K562 (cell line): ENCODE measurements around the gene RAB17. TPM values are rescaled to one million over a fixed set of nuclear protein-coding genes. Genes with fewer than 3 reads are reported as not detected.

Experiments used
- ATAC-seq: fragments of 200-7000 bp; cut with Tn5 transposase; 3 replicates; pipeline ENCODE4 v1.9.1; 2020; ENCODE audit warnings: moderate library complexity
- BruUV-seq: library from RNA; stranded (reverse); fragments of 400-500 nt; replicated peaks from 2 replicates; lab custom pipeline; 2021; lab: Mats Ljungman, UMichigan
- CTCF ChIA-PET: fragments of 300-600 bp; formaldehyde crosslinking; extraction: SDS; loops from one replicate; lab custom pipeline; 2021; ENCODE audit warnings: low intra/inter-chr PET ratio; lab: Yijun Ruan, JAX
- POLR2A ChIA-PET: fragments of 300-600, 350-650 bp; sonication (Branson Sonifier 250); formaldehyde crosslinking; extraction: SDS; loops from one replicate; lab custom pipeline; 2021; ENCODE audit warnings: antibody characterized with exemption, inconsistent platforms; lab: Yijun Ruan, JAX
- DNase-seq, 4 experiments: peaks; one replicate each; pipeline versions ENCODE4 v3.0.0 to v3.0.0-alpha.2; 2011 to 2018; ENCODE audit warnings: low spot score in 3 of 4, mixed read lengths in 3 of 4; ENCODE audit errors: extremely low read depth in 1 of 4
- FAIRE-seq: peaks from 2 replicates; lab custom pipeline; 2011; peaks lifted over from hg19 to GRCh38; lab: Jason Lieb, UNC
- H2AFZ ChIP-seq: 2 replicates; pipeline ENCODE4 v1.6.0; 2011; ENCODE audit warnings: low read depth, low read length, control low read depth, inconsistent platforms
- H3K27ac ChIP-seq: fragments of 200-600 bp; 3 replicates; pipeline ENCODE4 v1.8.0; 2011; ENCODE audit warnings: low read depth, mild to moderate bottlenecking, control low read depth, inconsistent platforms, low read length, moderate library complexity, mixed read lengths; ENCODE audit errors: extremely low read depth
- H3K27me3 ChIP-seq, 2 experiments: fragments of 300-600 bp in 1 of 2; 2 replicates in 1 of 2; 3 replicates in 1 of 2; pipeline versions ENCODE4 v1.6.0 to v1.8.0; 2011; ENCODE audit warnings: inconsistent platforms in 2 of 2, low read length in 2 of 2, mild to moderate bottlenecking in 1 of 2, mixed read lengths in 1 of 2, moderate library complexity in 1 of 2; ENCODE audit not compliant: control insufficient read depth in 2 of 2, insufficient read depth in 2 of 2
- H3K36me3 ChIP-seq: fragments of 300-600 bp; 3 replicates; pipeline ENCODE4 v1.8.0; 2011; ENCODE audit warnings: mild to moderate bottlenecking, low read length, inconsistent platforms; ENCODE audit not compliant: control insufficient read depth, insufficient read depth
- H3K4me1 ChIP-seq, 2 experiments: fragments of 200-600 bp in 1 of 2; replicated peaks in 1 of 2; 2 replicates in 1 of 2; 3 replicates in 1 of 2; pipeline versions ENCODE4 v1.5.1 to v1.8.0; 2011; ENCODE audit warnings: inconsistent platforms in 2 of 2, low read length in 2 of 2, mild to moderate bottlenecking in 1 of 2, mixed read lengths in 1 of 2, moderate library complexity in 1 of 2; ENCODE audit not compliant: control insufficient read depth in 2 of 2, insufficient read depth in 2 of 2
- H3K4me2 ChIP-seq: 2 replicates; pipeline ENCODE4 v1.6.1; 2011; ENCODE audit warnings: low read length, control low read depth, inconsistent platforms, mixed read lengths; ENCODE audit not compliant: insufficient read depth
- H3K4me3 ChIP-seq: fragments of 200-600 bp; sonication (generic), shearing (Covaris generic); 2 replicates; pipeline ENCODE4 v1.5.1; 2016; ENCODE audit warnings: control low read depth, inconsistent platforms
- H3K79me2 ChIP-seq: fragments of 200-600 bp; 3 replicates; pipeline ENCODE4 v1.8.0; 2011; ENCODE audit warnings: low read length, inconsistent platforms; ENCODE audit not compliant: control insufficient read depth, insufficient read depth
- H3K9ac ChIP-seq, 2 experiments: 2 replicates each; pipeline versions ENCODE4 v1.6.0 to v1.6.1; 2011; ENCODE audit warnings: low read depth in 2 of 2, low read length in 2 of 2, control low read depth in 1 of 2, inconsistent platforms in 1 of 2, mild to moderate bottlenecking in 1 of 2, mixed read lengths in 1 of 2; ENCODE audit not compliant: insufficient read depth in 1 of 2
- H3K9me1 ChIP-seq: one replicate; pipeline ENCODE4 v1.6.0; 2011; ENCODE audit warnings: inconsistent platforms, mild to moderate bottlenecking, low read length, moderate library complexity; ENCODE audit not compliant: control insufficient read depth, insufficient read depth
- H3K9me3 ChIP-seq: replicated peaks from 2 replicates; pipeline ENCODE4 v1.5.1; 2011; ENCODE audit warnings: low read depth, low read length, inconsistent platforms; ENCODE audit not compliant: control insufficient read depth, insufficient read depth
- H4K20me1 ChIP-seq: replicated peaks from 2 replicates; pipeline ENCODE4 v1.6.1; 2011; ENCODE audit warnings: low read length, inconsistent platforms, mixed read lengths; ENCODE audit not compliant: control insufficient read depth, insufficient read depth
- ASH1L ChIP-seq: fragments of 450-650 bp; IDR thresholded peaks from 2 replicates; pipeline ENCODE4 v1.6.1; 2018; ENCODE audit warnings: borderline replicate concordance, mild to moderate bottlenecking, low read depth; ENCODE audit not compliant: partially characterized antibody
- BMI1 ChIP-seq: fragments of 150-350 bp; IDR thresholded peaks from 2 replicates; pipeline ENCODE4 v1.6.1; 2014; ENCODE audit warnings: low read length
- BRF1 ChIP-seq: IDR thresholded peaks from 3 replicates; pipeline ENCODE4 v1.6.1; 2011; ENCODE audit warnings: borderline replicate concordance, mild to moderate bottlenecking; ENCODE audit not compliant: insufficient read length; ENCODE audit errors: extremely low read depth
- FOXO4 ChIP-seq: fragments of 450-650 bp; formaldehyde crosslinking; IDR thresholded peaks from 2 replicates; pipeline ENCODE4 v1.4.0; 2020; ENCODE audit warnings: mild to moderate bottlenecking, moderate library complexity
- NONO ChIP-seq, 2 experiments: fragments of 200-400 bp in 1 of 2; fragments of 450-650 bp in 1 of 2; formaldehyde crosslinking in 1 of 2; IDR thresholded peaks; 2 replicates each; pipeline ENCODE4 v1.6.1; 2017; ENCODE audit warnings: low read depth in 2 of 2, mild to moderate bottlenecking in 2 of 2, moderate library complexity in 2 of 2, low read length in 1 of 2
- SIN3B ChIP-seq: fragments of 450-650 bp; IDR thresholded peaks from 2 replicates; pipeline ENCODE4 v1.6.1; 2017; ENCODE audit warnings: low read depth, mild to moderate bottlenecking, moderate library complexity
- ZNF57 ChIP-seq: fragments of 450-650 bp; formaldehyde crosslinking; IDR thresholded peaks from 2 replicates; pipeline ENCODE4 v1.4.0; 2020; ENCODE audit warnings: mild to moderate bottlenecking, moderate library complexity
- ZNF592 ChIP-seq: fragments of 450-650 bp; IDR thresholded peaks from 2 replicates; pipeline ENCODE4 v1.6.1; 2017; ENCODE audit warnings: antibody characterized with exemption, mild to moderate bottlenecking
- ZZZ3 ChIP-seq: fragments of 450-650 bp; IDR thresholded peaks from 2 replicates; pipeline ENCODE4 v1.6.1; 2016; ENCODE audit warnings: antibody characterized with exemption, mild to moderate bottlenecking, moderate library complexity
- WGBS: fragments of 100-300 bp; shearing (Covaris generic); methylation state at CpG from one replicate; pipeline ENCODE4 v1.1.6; 2016; ENCODE audit warnings: low coverage, mixed read lengths; ENCODE audit not compliant: insufficient coverage; ENCODE audit errors: missing lambda C conversion rate; 5-methylcytosine and 5-hydroxymethylcytosine counted together
- in situ Hi-C: fragments of 300-500 bp; cut with MboI; formaldehyde crosslinking; loops from 4 replicates; pipeline ENCODE4 v1.15.0; 2018; ENCODE audit warnings: inconsistent platforms, mixed read lengths
- intact Hi-C: fragments of 100-400 bp; cut with micrococcal nuclease; formaldehyde crosslinking; loops from 2 replicates; pipeline ENCODE4 v1.14.2; 2022
- polyA plus RNA-seq, 8 experiments: library from polyadenylated mRNA; depleted of rRNA in 4 of 8; stranded (reverse) in 5 of 8; unstranded in 3 of 8; fragments of >200 nt; fragmentation: Nextera tagmentation in 2 of 8; fragmentation: Illumina TruSeq in 1 of 8; extraction: Ambion mirVana in 2 of 8; extraction: Trizol in 1 of 8; gene quantifications; 2 replicates each; pipeline versions ENCODE4 v1.2.1 to v1.2.3, GENCODE V29; 2011 to 2014; ENCODE audit warnings: inconsistent platforms in 1 of 8, missing spikeins in 1 of 8
- total RNA-seq, 7 experiments: library from RNA; depleted of rRNA in 6 of 7; stranded (reverse); fragments of >200 nt in 6 of 7; fragmentation: Illumina TruSeq in 2 of 7; extraction: Trizol in 2 of 7; gene quantifications; 2 replicates each; pipeline versions ENCODE4 v1.2.1 to v1.2.3, GENCODE V29; 2011 to 2021; ENCODE audit warnings: low replicate concordance in 1 of 7
- TF ChIP-seq, protein P1 (sequence below): sonication (generic); formaldehyde crosslinking; IDR thresholded peaks from 2 replicates; pipeline ENCODE4 v1.4.0; 2020; ENCODE audit warnings: mild to moderate bottlenecking, missing genetic modification reagents
- TF ChIP-seq, protein P2 (sequence below): fragments of 450-650 bp; IDR thresholded peaks from one replicate; pipeline ENCODE4 v1.6.1; 2018; ENCODE audit warnings: mild to moderate bottlenecking, moderate library complexity; ENCODE audit not compliant: partially characterized antibody
- TF ChIP-seq, protein P3 (sequence below): fragments of 200-800 bp; sonication (Bioruptor generic); IDR thresholded peaks from 2 replicates; pipeline ENCODE4 v1.6.1; 2017; ENCODE audit warnings: missing genetic modification characterization, missing compliant biosample characterization

The RAB17 gene
- total and polyA plus RNA-seq, 9 of the 15 experiments (the other 6 are each of a cell fraction or from before 2014, with no cell fraction given): 0.13 TPM; not detected in 8

DNA sequence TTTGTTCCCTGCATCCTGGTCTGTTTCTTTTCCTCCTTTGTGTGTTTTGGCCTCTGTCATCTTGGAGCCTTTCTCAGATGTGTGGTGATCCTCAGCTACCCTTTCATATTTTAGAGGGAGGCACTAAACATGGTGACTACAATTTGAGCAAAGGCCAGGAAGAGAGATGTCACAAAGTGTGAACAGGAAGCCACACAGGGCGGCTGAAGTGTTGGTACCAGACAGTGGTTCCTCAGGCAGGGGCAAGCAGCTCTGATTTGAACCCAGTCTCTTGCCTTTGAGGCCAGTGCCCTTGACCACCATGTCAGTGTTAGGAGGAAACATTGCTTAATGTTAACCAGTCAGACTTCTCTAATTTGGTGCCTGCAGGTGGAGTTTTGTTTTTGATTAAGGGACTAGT, 46.0 kb upstream of the RAB17 start:
- H3K36me3 ChIP-seq: no peaks in the 10 kb centered on the region
- no peak overlapping the region for H3K9ac ChIP-seq
- ATAC-seq (no peak), DNase-seq (no peak), FAIRE-seq (no peak)
- H4K20me1 ChIP-seq: no peaks in the 10 kb centered on the region; the same call in 1 of the 2 replicates
- no peaks in the 10 kb centered on the region for H3K9me1 ChIP-seq
- ChIA-PET CTCF (no interaction called here), POLR2A (no interaction called here)
- no peak overlapping the region for H3K27ac ChIP-seq
- in situ Hi-C loops (no loop called here), intact Hi-C loops (no loop called here)
- H3K9me3 ChIP-seq: no peaks in the 10 kb centered on the region
- no peak overlapping the region for H3K4me3 ChIP-seq
- no peaks in the 10 kb centered on the region for H3K79me2 ChIP-seq
- H3K4me1 ChIP-seq: no peaks in the 10 kb centered on the region
- H3K4me2 ChIP-seq: no peak overlapping the region
- H2AFZ ChIP-seq: no peak overlapping the region
- 0% methylated on average over 1 of the region's 1 CpG for WGBS
- BruUV-seq: no TSS peak
- peaks cover 0 to 42% of the 10 kb centered on the region in 2 experiments; a peak in 3 of 5 replicates for H3K27me3 ChIP-seq
- TF ChIP-seq, protein P1, sequence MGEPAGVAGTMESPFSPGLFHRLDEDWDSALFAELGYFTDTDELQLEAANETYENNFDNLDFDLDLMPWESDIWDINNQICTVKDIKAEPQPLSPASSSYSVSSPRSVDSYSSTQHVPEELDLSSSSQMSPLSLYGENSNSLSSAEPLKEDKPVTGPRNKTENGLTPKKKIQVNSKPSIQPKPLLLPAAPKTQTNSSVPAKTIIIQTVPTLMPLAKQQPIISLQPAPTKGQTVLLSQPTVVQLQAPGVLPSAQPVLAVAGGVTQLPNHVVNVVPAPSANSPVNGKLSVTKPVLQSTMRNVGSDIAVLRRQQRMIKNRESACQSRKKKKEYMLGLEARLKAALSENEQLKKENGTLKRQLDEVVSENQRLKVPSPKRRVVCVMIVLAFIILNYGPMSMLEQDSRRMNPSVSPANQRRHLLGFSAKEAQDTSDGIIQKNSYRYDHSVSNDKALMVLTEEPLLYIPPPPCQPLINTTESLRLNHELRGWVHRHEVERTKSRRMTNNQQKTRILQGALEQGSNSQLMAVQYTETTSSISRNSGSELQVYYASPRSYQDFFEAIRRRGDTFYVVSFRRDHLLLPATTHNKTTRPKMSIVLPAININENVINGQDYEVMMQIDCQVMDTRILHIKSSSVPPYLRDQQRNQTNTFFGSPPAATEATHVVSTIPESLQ (CRISPR knock-in tag): no peak
- TF ChIP-seq SIN3B (no peak), NONO (IDR thresholded peaks at IDR 0.05; ENCODE audit: low read depth in 2 of 2, low read length in 1 of 2) (no peak), ZNF592 (no peak), ZNF57 (CRISPR knock-in tag) (no peak), ZZZ3 (no peak), ASH1L (no peak), BRF1 (no peak), FOXO4 (CRISPR knock-in tag) (no peak), BMI1 (no peak)
- TF ChIP-seq, protein P2, sequence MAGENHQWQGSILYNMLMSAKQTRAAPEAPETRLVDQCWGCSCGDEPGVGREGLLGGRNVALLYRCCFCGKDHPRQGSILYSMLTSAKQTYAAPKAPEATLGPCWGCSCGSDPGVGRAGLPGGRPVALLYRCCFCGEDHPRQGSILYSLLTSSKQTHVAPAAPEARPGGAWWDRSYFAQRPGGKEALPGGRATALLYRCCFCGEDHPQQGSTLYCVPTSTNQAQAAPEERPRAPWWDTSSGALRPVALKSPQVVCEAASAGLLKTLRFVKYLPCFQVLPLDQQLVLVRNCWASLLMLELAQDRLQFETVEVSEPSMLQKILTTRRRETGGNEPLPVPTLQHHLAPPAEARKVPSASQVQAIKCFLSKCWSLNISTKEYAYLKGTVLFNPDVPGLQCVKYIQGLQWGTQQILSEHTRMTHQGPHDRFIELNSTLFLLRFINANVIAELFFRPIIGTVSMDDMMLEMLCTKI: no peak
- TF ChIP-seq, protein P3, sequence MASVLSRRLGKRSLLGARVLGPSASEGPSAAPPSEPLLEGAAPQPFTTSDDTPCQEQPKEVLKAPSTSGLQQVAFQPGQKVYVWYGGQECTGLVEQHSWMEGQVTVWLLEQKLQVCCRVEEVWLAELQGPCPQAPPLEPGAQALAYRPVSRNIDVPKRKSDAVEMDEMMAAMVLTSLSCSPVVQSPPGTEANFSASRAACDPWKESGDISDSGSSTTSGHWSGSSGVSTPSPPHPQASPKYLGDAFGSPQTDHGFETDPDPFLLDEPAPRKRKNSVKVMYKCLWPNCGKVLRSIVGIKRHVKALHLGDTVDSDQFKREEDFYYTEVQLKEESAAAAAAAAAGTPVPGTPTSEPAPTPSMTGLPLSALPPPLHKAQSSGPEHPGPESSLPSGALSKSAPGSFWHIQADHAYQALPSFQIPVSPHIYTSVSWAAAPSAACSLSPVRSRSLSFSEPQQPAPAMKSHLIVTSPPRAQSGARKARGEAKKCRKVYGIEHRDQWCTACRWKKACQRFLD: no peak
